Calu3 (cell line): ENCODE data around the gene SORCS1. TPM values are rescaled to one million over a fixed set of nuclear protein-coding genes. Genes with fewer than 3 reads are reported as not detected.

Source experiments
- BruUV-seq: library from RNA; stranded (reverse); fragments of 400-500 nt; replicated peaks from 2 replicates; lab custom pipeline; 2021; lab: Mats Ljungman, UMichigan
- CTCF ChIA-PET: fragments of 300-600 bp; sonication (Branson Sonifier 250); formaldehyde crosslinking; loops from one replicate; lab custom pipeline; 2022; ENCODE audit warnings: antibody characterized with exemption; lab: Charles Lee
- DNase-seq: peaks from one replicate; pipeline ENCODE4 v3.0.0; 2022
- H3K27ac Mint-ChIP-seq: one replicate; pipeline ENCODE4 v1.8.0; 2022; ENCODE audit warnings: mixed read lengths; ENCODE audit not compliant: unreplicated experiment
- H3K27me3 Mint-ChIP-seq: one replicate; pipeline ENCODE4 v1.8.0; 2022; ENCODE audit warnings: mixed read lengths; ENCODE audit not compliant: unreplicated experiment
- H3K36me3 Mint-ChIP-seq: one replicate; pipeline ENCODE4 v1.8.0; 2022; ENCODE audit warnings: mild to moderate bottlenecking, moderate library complexity, mixed read lengths; ENCODE audit not compliant: insufficient read depth, unreplicated experiment
- H3K4me1 Mint-ChIP-seq: one replicate; pipeline ENCODE4 v1.8.0; 2022; ENCODE audit warnings: mild to moderate bottlenecking, low read depth, mixed read lengths; ENCODE audit not compliant: unreplicated experiment
- H3K4me3 Mint-ChIP-seq: one replicate; pipeline ENCODE4 v1.8.0; 2022; ENCODE audit warnings: mild to moderate bottlenecking, low read depth, moderate library complexity, mixed read lengths; ENCODE audit not compliant: unreplicated experiment
- H3K9me3 Mint-ChIP-seq: one replicate; pipeline ENCODE4 v1.8.0; 2022; ENCODE audit warnings: low read depth, mixed read lengths; ENCODE audit not compliant: unreplicated experiment
- intact Hi-C: fragments of 100-400 bp; cut with micrococcal nuclease; formaldehyde crosslinking; loops from one replicate; pipeline ENCODE4 v1.10.0; 2022; ENCODE audit not compliant: unreplicated experiment
- total RNA-seq: library from RNA; stranded (reverse); gene quantifications from 2 replicates; pipeline ENCODE4 v1.2.3, GENCODE V29; 2022
- TF ChIP-seq, protein P1 (sequence below): fragments of 200-600 bp; IDR thresholded peaks from one replicate; pipeline ENCODE4 v1.8.0; 2022; ENCODE audit warnings: antibody characterized with exemption; ENCODE audit not compliant: unreplicated experiment

The SORCS1 gene
- total RNA-seq, 1 experiment from 2014 or later: not detected

DNA sequence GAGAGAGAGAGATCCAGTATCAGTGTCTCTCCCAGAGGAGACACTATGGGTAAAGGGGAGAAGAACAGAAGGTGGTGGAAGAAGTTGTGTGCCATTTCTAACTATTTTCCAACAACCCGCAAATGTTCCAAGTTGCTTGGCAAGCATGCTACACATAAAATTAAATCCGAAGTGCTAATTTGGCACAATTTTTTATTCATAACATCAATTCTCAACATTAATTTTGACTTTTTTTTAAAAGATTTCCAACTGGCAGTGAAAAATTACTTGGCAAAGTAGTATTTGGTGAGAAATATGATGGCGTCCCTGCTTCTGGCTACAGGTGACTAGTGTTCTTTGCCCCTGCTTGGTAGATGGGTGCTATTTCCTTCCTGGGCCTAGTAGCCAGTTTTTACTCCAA is 622.0 kb downstream of the SORCS1 start:
- no peak for DNase-seq
- intact Hi-C loops: no loop called here
- TF ChIP-seq, protein P1, sequence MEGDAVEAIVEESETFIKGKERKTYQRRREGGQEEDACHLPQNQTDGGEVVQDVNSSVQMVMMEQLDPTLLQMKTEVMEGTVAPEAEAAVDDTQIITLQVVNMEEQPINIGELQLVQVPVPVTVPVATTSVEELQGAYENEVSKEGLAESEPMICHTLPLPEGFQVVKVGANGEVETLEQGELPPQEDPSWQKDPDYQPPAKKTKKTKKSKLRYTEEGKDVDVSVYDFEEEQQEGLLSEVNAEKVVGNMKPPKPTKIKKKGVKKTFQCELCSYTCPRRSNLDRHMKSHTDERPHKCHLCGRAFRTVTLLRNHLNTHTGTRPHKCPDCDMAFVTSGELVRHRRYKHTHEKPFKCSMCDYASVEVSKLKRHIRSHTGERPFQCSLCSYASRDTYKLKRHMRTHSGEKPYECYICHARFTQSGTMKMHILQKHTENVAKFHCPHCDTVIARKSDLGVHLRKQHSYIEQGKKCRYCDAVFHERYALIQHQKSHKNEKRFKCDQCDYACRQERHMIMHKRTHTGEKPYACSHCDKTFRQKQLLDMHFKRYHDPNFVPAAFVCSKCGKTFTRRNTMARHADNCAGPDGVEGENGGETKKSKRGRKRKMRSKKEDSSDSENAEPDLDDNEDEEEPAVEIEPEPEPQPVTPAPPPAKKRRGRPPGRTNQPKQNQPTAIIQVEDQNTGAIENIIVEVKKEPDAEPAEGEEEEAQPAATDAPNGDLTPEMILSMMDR: no peak
- Mint-ChIP-seq H3K9me3 (no peaks in the 10 kb centered on the region), H3K27ac (no peak overlapping the region), H3K4me3 (no peak overlapping the region), H3K27me3 (no peaks in the 10 kb centered on the region), H3K4me1 (no peaks in the 10 kb centered on the region), H3K36me3 (no peaks in the 10 kb centered on the region)
- BruUV-seq: no TSS peak
- CTCF ChIA-PET: no interaction called here

DNA sequence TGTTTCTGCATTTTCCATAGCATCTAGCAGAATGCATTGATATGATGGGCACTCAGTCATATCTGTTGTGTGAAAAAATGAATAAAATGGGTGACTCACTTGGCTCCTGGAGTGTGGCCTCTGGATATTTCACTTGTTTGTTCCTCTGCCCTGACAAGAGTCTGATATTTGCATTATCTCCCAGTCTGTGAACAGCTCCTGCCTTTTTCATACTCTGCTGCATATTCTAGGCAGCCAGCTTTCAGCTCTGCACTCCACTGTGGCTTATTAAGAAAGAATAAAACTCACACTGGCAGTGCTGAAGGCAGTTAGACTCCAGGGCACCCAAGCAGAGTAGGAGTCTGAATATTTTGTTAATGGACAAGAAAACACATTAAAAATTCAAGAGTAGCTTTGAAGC is 623.9 kb downstream of the SORCS1 start:
- H3K36me3 Mint-ChIP-seq: no peaks in the 10 kb centered on the region
- DNase-seq: no peak
- no peak overlapping the region for H3K4me3 Mint-ChIP-seq
- CTCF ChIA-PET: no interaction called here
- intact Hi-C loops: no loop called here
- BruUV-seq: no TSS peak
- no peaks in the 10 kb centered on the region for H3K27me3 Mint-ChIP-seq
- no peaks in the 10 kb centered on the region for H3K9me3 Mint-ChIP-seq
- no peak overlapping the region for H3K27ac Mint-ChIP-seq
- no peaks in the 10 kb centered on the region for H3K4me1 Mint-ChIP-seq
- TF ChIP-seq, protein P1: no peak

DNA sequence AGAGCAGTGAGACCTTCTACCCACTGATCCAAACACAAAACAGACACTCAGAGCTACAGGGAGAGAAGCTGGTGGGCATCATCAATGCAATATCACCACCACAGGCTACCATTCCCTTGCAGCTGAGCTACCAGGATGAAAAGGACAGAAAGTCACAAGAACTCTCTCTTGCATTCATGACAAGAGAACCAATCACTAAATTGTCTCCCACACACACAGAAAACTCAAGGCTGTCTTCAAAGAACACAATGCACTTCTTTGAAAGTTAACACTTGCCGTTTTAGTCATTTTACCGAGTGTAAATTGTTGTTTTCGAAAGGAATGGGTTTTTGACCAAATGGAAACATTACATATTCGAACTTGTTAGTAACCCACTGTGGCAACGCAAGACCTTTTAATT is 626.6 kb downstream of the SORCS1 start:
- H3K27ac Mint-ChIP-seq: no peak overlapping the region
- intact Hi-C loops: no loop called here
- TF ChIP-seq, protein P1: no peak
- H3K36me3 Mint-ChIP-seq: no peaks in the 10 kb centered on the region
- no peaks in the 10 kb centered on the region for H3K4me1 Mint-ChIP-seq
- H3K27me3 Mint-ChIP-seq: no peaks in the 10 kb centered on the region
- no peak for DNase-seq
- H3K9me3 Mint-ChIP-seq: no peaks in the 10 kb centered on the region
- no peak overlapping the region for H3K4me3 Mint-ChIP-seq
- CTCF ChIA-PET: no interaction called here
- no TSS peak for BruUV-seq

DNA sequence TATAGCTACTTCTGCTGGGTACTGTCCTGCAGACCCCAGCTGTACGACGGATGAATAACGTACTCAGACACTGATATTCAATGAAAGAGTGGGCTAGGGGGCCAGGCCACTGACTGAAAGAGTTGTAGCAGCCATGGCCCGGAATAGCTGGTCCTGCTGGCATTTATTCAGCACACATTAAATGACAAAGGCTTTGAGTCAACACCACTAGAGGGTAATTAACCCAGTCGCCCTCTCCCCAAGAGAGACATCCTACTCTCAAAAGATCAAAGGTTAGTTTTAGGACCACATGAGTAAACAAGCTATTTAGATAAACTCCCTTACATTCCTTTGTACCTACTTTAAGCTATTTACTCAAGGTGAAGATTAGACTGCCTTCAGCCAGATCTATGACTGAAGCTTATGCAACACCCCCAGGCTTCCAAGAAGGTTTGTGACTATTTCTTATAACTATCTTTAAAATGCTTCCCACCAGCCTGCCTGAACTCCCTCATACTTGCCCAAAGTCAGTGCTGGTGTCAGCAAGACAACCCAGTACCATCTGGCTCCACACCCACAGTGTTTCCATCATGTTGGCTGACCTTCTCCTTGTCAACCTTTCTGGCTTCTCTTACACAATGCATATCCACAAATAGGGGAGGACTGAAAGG is 629.1 kb downstream of the SORCS1 start:
- intact Hi-C loops: no loop called here
- no TSS peak for BruUV-seq
- Mint-ChIP-seq H3K4me3 (no peak overlapping the region), H3K27me3 (no peaks in the 10 kb centered on the region), H3K9me3 (no peaks in the 10 kb centered on the region), H3K4me1 (no peaks in the 10 kb centered on the region), H3K36me3 (no peaks in the 10 kb centered on the region), H3K27ac (no peak overlapping the region)
- DNase-seq: no peak
- CTCF ChIA-PET: no interaction called here
- TF ChIP-seq, protein P1: no peak
